Adrenal gland (tissue), 5 donors: ENCODE data around the gene TRIO.

ENCODE experiments used
- CTCF ChIP-seq, 6 experiments: fragments of 450-650 bp in 4 of 6; fragments of 200-600 bp in 2 of 6; sonication (generic) in 1 of 6; IDR thresholded peaks; 1 replicate in 5 of 6; 2 replicates in 1 of 6; pipeline versions ENCODE4 v1.5.1 to v1.8.0; 2016 to 2021; ENCODE audit warnings: antibody characterized with exemption in 6 of 6, mild to moderate bottlenecking in 2 of 6, moderate library complexity in 1 of 6
- POLR2A ChIP-seq, 2 donors: fragments of 450-650 bp; IDR thresholded peaks; one replicate each; pipeline ENCODE4 v1.6.1; 2017; ENCODE audit warnings: antibody characterized with exemption in 2 of 2, mild to moderate bottlenecking in 2 of 2, moderate library complexity in 1 of 2
- donor health status: DM: no; HTN: no; CAD: no.

GRCh38 chr5:14264605-14265316 lies 121.6 kb downstream of the TRIO start:
- no peak for TF ChIP-seq CTCF (IDR thresholded peaks at IDR 0.05)
- TF ChIP-seq POLR2A (IDR thresholded peaks at IDR 0.05): peak in 1 of 2 donors; percentile 64
